GM21576 (cell line): Measurements from ENCODE around the gene THAP4.

Source experiments
- ATAC-seq: cut with Tn5 transposase; IDR thresholded peaks from one replicate; pipeline ENCODE4 v1.9.1; 2021; ENCODE audit warnings: mild to moderate bottlenecking, moderate library complexity; ENCODE audit not compliant: unreplicated experiment

The THAP4 gene

DNA sequence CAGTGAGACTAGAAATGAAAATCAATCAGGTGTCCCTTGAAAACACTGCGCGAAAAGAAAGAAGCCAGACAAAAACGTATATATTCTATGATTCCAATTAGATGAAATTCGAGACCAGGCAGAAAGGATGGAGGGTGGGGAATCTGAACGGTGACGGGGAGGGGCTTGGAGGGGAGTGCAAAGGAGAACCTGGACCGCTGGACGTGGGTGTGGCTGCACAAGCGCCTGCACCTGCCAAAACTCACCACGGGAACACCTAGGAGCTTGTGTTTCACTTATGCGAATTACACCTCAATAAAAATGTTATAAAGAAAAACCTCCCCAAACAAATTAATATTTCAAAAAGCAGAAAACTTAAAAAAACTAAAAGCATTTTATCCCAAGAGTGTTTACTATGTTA is 21.9 kb downstream of the THAP4 start:
- no peak for ATAC-seq

GRCh38 chr2:241613017-241613780 is 23.8 kb downstream of the THAP4 start:
- ATAC-seq = no peak

GRCh38 chr2:241612156-241613016 is 24.6 kb downstream of the THAP4 start:
- no peak for ATAC-seq

GRCh38 chr2:241611062-241611461 is 25.9 kb downstream of the THAP4 start:
- no peak for ATAC-seq

GRCh38 chr2:241609859-241610793 is 26.8 kb downstream of the THAP4 start:
- ATAC-seq = peak; percentile 89

DNA sequence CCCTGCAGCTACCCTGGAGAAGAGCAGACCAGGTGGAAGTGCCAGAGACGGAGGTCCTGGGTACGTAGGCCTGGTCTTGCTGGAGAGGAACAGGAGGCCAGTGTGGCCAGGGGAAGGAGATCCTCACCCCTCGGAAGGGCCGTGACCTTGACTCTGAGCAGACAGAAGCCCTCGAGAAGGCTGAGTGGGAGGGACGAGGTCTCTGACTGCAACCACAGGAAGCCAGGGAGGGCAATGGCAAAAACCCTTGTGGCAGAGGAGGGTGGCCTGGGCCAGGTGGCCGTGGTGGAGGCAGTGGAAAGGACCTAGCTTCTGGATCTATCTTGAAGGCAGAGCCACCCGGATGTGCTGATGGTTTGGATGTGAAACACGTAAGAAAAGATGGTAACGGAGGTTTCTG is 28.1 kb downstream of the THAP4 start:
- no peak for ATAC-seq

DNA sequence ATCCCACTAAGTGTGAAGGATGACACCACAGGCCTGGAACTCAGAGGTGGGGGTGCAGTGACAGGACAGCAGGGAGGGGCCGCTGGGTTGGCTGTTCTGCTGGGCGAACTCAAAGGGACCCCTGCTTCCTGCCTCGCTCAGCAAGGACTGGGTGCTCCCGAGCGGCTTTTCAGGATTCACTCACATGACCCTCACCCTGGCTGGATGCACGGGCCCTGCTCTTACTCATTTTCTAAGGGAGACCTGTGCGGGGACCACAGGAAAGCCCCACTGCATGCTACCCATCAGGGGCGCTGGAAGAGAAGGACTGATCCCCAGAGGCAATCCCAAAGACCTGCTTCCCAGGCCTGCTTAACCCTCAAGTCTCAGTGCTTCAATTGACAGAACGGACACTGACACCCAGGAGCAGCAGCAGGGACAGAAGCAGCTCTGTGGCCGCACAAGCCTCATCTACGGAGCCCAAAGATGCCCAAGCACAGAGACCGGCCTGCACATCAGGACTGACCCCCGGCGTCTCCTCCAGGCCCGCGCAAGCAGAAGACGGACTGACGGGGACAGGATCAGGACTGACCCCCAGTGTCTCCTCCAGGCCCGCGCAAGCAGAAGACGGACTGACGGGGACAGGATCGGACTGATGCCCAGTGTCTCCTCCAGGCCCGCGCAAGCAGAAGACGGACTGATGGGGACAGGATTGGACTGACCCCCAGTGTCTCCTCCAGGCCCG is 29.6 kb downstream of the THAP4 start:
- ATAC-seq = no peak

DNA sequence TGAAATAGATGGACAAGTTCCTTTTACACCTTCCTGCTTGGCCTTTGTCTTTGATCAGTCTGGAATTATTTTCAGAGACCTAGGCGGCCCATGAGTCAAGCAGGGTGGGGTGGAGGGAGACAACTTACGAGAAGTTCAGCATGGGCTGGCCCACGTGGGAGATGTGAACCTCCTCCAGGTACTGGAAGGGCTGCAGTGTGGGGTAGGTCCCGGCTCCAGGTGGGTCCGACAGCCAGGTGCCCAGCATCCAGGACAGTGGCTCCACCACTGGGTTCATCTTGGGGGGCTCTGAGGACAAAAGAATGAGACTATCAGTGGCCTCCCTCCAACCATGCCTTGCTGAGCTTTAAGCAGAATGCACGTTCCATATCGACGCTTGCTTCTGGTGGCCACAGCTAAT is 30.8 kb downstream of the THAP4 start:
- no peak for ATAC-seq

DNA sequence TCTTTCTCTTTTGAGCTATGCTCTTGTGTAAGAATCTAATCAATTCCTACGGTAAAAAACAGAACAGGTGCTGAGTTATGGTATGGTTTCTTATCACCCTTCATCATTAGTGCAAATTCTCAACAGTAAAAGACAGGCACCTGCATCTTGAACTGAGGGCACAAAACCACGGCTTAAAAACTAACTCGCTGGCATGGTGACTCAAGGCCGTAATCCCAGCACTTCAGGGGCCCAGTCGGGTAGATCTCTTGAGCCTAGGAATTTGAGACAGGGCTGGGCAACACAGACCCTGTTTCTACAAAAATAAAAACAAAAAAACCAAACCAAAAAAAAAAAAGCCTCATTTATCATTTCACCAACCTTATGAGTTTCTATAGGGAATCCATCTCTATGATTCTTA is 33.3 kb downstream of the THAP4 start:
- ATAC-seq = no peak

- no peak for ATAC-seq
Observed at GRCh38 chr2:241602720-241603119, 34.2 kb downstream of the THAP4 start.

- no peak for ATAC-seq
Observed at GRCh38 chr2:241601841-241602240, 35.1 kb downstream of the THAP4 start.

DNA sequence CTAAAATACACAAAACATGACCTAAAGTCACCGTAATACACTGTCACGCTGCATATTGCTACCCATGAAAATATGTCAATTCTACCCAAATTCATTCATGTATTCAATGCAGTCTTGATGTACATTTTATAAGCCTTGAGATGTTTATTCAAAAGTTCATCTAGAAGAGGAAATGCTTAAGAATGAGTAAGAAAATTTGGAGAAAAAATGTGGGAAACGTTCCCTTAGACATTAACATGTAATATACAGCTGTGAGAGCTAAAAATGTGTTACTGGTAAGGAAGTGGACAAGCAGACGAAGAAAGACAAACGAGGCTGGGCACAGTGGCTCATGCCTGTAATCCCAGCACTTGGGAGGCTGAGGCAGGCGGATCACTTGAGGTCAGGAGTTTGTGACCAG is 37.3 kb downstream of the THAP4 start:
- no peak for ATAC-seq

DNA sequence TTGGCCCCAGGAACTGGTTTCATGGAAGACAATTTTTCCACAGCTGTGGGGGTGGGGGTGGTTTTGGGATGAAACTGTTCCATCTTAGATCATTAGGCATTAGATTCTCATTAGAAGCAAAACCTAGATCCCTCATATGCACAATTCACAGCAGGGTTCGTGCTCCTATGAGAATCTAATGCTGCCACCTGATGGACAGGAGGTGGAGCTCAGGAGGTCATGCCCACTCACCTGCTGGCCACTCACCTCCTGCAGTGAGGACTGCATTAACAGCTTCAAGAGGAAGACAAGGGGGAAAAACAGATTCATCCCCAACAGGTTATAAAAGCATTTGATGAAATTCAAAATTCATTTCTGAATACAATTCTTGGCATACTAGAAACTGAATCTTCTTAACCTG is 38.5 kb downstream of the THAP4 start:
- ATAC-seq = no peak

- ATAC-seq = no peak
Observed at GRCh38 chr2:241598061-241598460, 38.9 kb downstream of the THAP4 start.

DNA sequence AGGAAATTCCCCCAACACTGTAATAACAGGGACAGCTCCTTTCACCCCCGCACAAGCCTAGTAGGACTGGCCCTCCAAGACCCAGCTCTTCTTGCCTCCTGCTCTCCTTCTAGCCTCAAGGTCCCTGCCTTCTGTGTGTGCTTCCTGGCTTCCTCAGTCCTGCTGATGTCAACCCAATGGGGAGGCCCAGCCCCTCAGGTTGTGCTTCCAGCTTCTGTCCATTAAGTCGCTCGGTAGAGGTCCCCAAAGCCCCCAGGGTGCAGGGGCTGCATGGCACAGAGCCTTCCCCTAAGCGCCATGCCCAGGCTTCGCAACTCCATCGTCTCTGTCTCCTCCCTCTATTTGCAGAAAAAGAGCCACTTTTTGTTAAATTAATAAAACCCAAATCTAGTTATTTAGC is 39.4 kb downstream of the THAP4 start:
- ATAC-seq = no peak

- ATAC-seq = no peak
Observed at GRCh38 chr2:241595600-241596140, 41.3 kb downstream of the THAP4 start.

DNA sequence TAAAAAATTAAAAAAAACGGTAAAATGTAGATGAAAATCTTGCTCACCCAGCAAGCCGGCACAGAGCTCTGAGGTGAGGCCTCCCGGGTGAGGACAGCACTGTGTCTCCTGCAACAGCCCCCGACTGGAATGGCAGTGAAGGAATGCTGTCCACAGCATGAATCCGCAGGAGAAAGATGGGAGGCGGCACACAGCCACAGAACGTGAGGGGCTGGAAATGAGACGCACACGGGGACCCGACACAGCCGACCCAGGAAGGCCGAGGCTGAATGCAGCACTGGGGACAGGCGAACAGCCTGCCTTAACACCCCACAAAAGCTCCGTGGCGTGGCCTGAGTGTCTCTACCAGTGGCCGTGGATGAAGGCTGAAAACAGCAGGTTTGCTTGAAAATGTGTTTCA is 43.7 kb downstream of the THAP4 start:
- no peak for ATAC-seq

- ATAC-seq = no peak
Observed at GRCh38 chr2:241592126-241592845, 44.7 kb downstream of the THAP4 start.
